Calu3 (cell line): ENCODE data around the gene FLT4. TPM values are rescaled to one million over a fixed set of nuclear protein-coding genes. Genes with fewer than 3 reads are reported as not detected.

ENCODE experiments used
- BruUV-seq: library from RNA; stranded (reverse); fragments of 400-500 nt; replicated peaks from 2 replicates; lab custom pipeline; 2021; lab: Mats Ljungman, UMichigan
- CTCF ChIA-PET: fragments of 300-600 bp; sonication (Branson Sonifier 250); formaldehyde crosslinking; loops from one replicate; lab custom pipeline; 2022; ENCODE audit warnings: antibody characterized with exemption; lab: Charles Lee
- DNase-seq: peaks from one replicate; pipeline ENCODE4 v3.0.0; 2022
- H3K27ac Mint-ChIP-seq: one replicate; pipeline ENCODE4 v1.8.0; 2022; ENCODE audit warnings: mixed read lengths; ENCODE audit not compliant: unreplicated experiment
- H3K27me3 Mint-ChIP-seq: one replicate; pipeline ENCODE4 v1.8.0; 2022; ENCODE audit warnings: mixed read lengths; ENCODE audit not compliant: unreplicated experiment
- H3K36me3 Mint-ChIP-seq: one replicate; pipeline ENCODE4 v1.8.0; 2022; ENCODE audit warnings: mild to moderate bottlenecking, moderate library complexity, mixed read lengths; ENCODE audit not compliant: insufficient read depth, unreplicated experiment
- H3K4me1 Mint-ChIP-seq: one replicate; pipeline ENCODE4 v1.8.0; 2022; ENCODE audit warnings: mild to moderate bottlenecking, low read depth, mixed read lengths; ENCODE audit not compliant: unreplicated experiment
- H3K4me3 Mint-ChIP-seq: one replicate; pipeline ENCODE4 v1.8.0; 2022; ENCODE audit warnings: mild to moderate bottlenecking, low read depth, moderate library complexity, mixed read lengths; ENCODE audit not compliant: unreplicated experiment
- H3K9me3 Mint-ChIP-seq: one replicate; pipeline ENCODE4 v1.8.0; 2022; ENCODE audit warnings: low read depth, mixed read lengths; ENCODE audit not compliant: unreplicated experiment
- intact Hi-C: fragments of 100-400 bp; cut with micrococcal nuclease; formaldehyde crosslinking; loops from one replicate; pipeline ENCODE4 v1.10.0; 2022; ENCODE audit not compliant: unreplicated experiment
- total RNA-seq: library from RNA; stranded (reverse); gene quantifications from 2 replicates; pipeline ENCODE4 v1.2.3, GENCODE V29; 2022
- TF ChIP-seq, protein P1 (sequence below): fragments of 200-600 bp; IDR thresholded peaks from one replicate; pipeline ENCODE4 v1.8.0; 2022; ENCODE audit warnings: antibody characterized with exemption; ENCODE audit not compliant: unreplicated experiment

The FLT4 gene
- total RNA-seq, 1 experiment from 2014 or later, result not detected

DNA sequence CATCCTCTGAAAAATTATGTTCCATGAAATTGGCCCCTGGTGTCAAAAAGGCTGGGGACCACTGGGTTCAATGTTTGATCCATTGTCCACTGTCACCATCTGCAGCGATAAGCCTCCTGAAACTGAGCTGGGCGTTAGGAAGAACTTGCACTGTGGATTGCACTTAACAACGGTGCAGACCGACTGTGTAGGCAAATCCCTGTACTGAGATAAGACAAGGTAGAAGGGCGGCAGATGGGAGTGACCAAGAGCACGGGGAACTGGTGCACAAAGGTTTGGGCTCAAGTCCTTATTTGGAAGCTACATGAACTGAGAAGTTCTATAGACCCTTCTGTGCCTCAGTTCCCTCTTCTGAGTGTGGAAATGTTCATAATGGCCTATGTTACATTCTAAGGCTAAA lies 41.6 kb upstream of the FLT4 start:
- CTCF ChIA-PET, result interaction anchor here (0.6 kb wide), 1 partner anchor 67 kb away, joined by 3 read pairs; no protein-coding TSS in a partner anchor
- Mint-ChIP-seq H3K27me3 (peaks cover 71% of the 10 kb centered on the region), H3K9me3 (no peaks in the 10 kb centered on the region), H3K4me3 (no peak overlapping the region), H3K4me1 (peaks cover 10% of the 10 kb centered on the region), H3K36me3 (no peaks in the 10 kb centered on the region), H3K27ac (no peak overlapping the region)
- TF ChIP-seq, protein P1, sequence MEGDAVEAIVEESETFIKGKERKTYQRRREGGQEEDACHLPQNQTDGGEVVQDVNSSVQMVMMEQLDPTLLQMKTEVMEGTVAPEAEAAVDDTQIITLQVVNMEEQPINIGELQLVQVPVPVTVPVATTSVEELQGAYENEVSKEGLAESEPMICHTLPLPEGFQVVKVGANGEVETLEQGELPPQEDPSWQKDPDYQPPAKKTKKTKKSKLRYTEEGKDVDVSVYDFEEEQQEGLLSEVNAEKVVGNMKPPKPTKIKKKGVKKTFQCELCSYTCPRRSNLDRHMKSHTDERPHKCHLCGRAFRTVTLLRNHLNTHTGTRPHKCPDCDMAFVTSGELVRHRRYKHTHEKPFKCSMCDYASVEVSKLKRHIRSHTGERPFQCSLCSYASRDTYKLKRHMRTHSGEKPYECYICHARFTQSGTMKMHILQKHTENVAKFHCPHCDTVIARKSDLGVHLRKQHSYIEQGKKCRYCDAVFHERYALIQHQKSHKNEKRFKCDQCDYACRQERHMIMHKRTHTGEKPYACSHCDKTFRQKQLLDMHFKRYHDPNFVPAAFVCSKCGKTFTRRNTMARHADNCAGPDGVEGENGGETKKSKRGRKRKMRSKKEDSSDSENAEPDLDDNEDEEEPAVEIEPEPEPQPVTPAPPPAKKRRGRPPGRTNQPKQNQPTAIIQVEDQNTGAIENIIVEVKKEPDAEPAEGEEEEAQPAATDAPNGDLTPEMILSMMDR, result no peak
- intact Hi-C loops, result no loop called here
- DNase-seq, result no peak
- no TSS peak for BruUV-seq

DNA sequence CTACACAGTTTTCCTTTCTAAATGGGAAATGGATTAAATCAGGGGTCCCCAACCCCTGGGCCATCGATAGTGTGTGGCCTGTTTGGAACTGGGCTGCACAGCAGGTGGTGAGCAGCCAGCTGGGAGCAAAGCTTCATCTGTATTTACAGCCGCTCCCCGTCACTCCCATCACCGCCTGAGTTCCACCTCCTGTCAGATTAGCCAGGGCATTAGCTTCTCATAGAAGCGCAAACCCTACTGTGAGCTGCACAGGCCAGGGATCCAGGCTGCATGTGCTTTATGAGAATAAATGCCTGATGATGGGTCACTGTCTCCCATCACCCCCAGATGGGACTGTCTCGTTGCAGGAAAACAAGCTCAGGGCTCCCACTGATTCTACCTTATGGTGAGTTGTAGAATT lies 41.2 kb upstream of the FLT4 start:
- H3K27me3 Mint-ChIP-seq, result peaks cover 76% of the 10 kb centered on the region
- no peak for DNase-seq
- intact Hi-C loops, result no loop called here
- no peak overlapping the region for H3K4me3 Mint-ChIP-seq
- no peaks in the 10 kb centered on the region for H3K9me3 Mint-ChIP-seq
- peaks cover 10% of the 10 kb centered on the region for H3K4me1 Mint-ChIP-seq
- H3K36me3 Mint-ChIP-seq, result no peaks in the 10 kb centered on the region
- CTCF ChIA-PET, result no interaction called here
- no peak overlapping the region for H3K27ac Mint-ChIP-seq
- TF ChIP-seq, protein P1, result no peak
- BruUV-seq, result no TSS peak

DNA sequence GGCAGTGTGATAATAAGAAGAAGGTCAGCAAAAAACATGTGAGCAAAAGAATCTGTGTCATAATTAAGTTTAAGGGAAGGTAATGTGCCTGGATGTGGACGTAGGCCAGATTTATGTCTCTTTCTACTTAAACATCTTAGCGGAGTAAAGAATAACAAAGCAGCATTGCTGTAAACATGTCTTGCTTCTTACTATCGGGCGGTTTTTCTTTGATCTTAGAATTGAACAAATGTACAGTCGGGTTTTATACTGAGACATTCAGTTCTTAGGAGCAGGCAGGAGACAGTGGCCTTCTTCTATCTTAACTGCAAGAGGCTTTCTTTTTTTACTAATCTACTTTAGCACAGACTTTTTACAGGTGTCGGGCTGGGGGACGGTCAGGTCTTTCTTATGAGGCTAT lies 40.4 kb upstream of the FLT4 start:
- Mint-ChIP-seq H3K36me3 (no peaks in the 10 kb centered on the region), H3K4me3 (no peak overlapping the region), H3K4me1 (peaks cover 10% of the 10 kb centered on the region), H3K9me3 (no peaks in the 10 kb centered on the region), H3K27ac (no peak overlapping the region), H3K27me3 (peaks cover 84% of the 10 kb centered on the region)
- intact Hi-C loops, result no loop called here
- TF ChIP-seq, protein P1, result no peak
- no TSS peak for BruUV-seq
- DNase-seq, result no peak
- CTCF ChIA-PET, result no interaction called here

DNA sequence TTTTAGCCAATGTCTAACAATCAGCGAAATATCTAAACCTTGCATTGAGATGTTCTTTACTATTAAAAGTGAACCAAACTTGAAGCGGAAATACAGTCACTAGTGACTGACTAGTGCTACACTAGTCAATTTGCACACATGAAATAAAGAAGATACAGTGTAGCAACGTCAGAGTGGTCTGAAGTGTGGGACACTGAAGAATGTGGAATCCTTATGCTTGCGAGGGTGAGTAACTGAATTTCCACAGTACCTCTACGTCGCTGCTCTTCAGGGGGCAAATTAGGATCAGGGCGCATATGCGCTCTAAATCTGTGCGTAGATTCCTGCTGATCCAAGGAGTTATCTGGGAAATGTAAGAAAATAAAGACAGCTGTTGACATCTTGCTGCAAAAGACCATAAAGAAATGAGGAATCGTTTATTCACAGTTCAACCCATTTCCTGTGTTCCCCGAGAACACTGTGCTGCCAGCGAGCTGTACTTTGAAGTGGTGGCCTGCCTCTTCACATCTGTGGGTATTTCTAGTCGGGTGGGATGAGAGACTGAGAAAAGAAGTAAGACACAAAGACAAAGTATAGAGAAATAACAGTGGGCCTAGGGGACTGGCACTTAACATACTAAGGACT lies 39.8 kb upstream of the FLT4 start:
- DNase-seq, result no peak
- no TSS peak for BruUV-seq
- Mint-ChIP-seq H3K27ac (no peak overlapping the region), H3K36me3 (no peaks in the 10 kb centered on the region), H3K27me3 (peaks cover 86% of the 10 kb centered on the region), H3K4me1 (peaks cover 10% of the 10 kb centered on the region), H3K4me3 (no peak overlapping the region), H3K9me3 (no peaks in the 10 kb centered on the region)
- TF ChIP-seq, protein P1, result no peak
- intact Hi-C loops, result no loop called here
- CTCF ChIA-PET, result no interaction called here
